ENCODE data around the gene TANGO2. TPM values are rescaled to one million over a fixed set of nuclear protein-coding genes. Genes with fewer than 3 reads are reported as not detected.
A peak's percentile ranks its signal among the peaks of the same experiment; 100 is the strongest.

Gene TANGO2
- total and polyA plus RNA-seq, 9 of the 15 experiments (the other 6 are each of a cell fraction or from before 2014, with no cell fraction given) = 15.5 to 94.9 (median 70.1) TPM

DNA sequence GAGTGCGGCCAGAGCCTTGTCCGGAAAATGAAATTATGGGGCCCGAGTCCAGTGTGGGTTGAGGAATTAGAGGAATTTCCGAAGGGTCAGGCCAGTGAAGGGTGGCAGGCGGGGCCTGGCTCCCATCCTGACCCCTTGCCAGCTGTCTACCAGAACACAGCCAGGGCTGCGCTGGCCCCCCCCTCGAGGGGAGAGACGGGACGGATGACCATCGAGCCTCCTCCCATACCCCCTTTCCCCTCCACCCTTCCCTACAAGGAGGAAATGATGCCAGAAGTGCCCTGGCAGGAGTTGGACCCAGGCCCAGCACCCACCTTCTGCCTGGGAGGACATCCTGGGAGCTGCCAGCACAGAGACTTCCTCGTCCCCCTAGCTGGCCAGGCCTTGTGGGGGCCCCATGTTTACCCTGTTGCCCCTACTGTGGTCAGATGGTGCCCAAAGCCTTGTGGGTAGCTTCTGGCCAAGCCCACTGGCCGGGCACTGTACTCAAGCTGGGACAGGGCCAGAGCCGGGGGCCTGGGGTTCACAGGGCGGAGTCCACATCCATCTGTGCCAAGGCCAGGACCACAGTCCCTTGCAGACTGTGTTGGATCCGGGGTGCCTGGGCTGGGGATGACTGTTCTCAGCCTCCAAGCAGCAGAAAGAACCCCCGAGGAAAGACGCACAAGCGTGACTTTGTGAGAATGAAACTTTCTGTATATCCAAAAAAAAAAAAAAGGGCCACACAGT is 25.1 kb upstream of the TANGO2 start:
- Histone ChIP-seq H2AFZ (ENCODE audit: low read depth, low read length) (no peak overlapping the region), H3K4me1 (replicated peaks in 1 of 2; ENCODE audit: control insufficient read depth in 2 of 2, insufficient read depth in 2 of 2, low read length in 2 of 2) (peaks cover 10 to 68% of the 10 kb centered on the region in 2 experiments; a peak in 4 of 5 replicates), H3K79me2 (ENCODE audit: control insufficient read depth, insufficient read depth, low read length) (no peaks in the 10 kb centered on the region), H3K27me3 (ENCODE audit: control insufficient read depth in 2 of 2, insufficient read depth in 2 of 2, low read length in 2 of 2) (no peaks in the 10 kb centered on the region), H3K27ac (ENCODE audit: extremely low read depth, low read depth, low read length) (no peak overlapping the region), H3K4me2 (ENCODE audit: insufficient read depth, low read length) (no peak overlapping the region), H3K9ac (ENCODE audit: insufficient read depth in 1 of 2, low read depth in 2 of 2, low read length in 2 of 2) (peak overlapping the region in 1 of 2 experiments; percentile 31; a peak in 2 of 4 replicates), H3K36me3 (ENCODE audit: control insufficient read depth, insufficient read depth, low read length) (no peaks in the 10 kb centered on the region), H3K4me3 (no peak overlapping the region), H3K9me3 (replicated peaks; ENCODE audit: control insufficient read depth, insufficient read depth, low read depth, low read length) (no peaks in the 10 kb centered on the region), H4K20me1 (replicated peaks; ENCODE audit: control insufficient read depth, insufficient read depth, low read length) (peaks cover 57% of the 10 kb centered on the region; the same call in 1 of the 2 replicates), H3K9me1 (ENCODE audit: control insufficient read depth, insufficient read depth, low read length) (peaks cover 5% of the 10 kb centered on the region)
- ChIA-PET CTCF (ENCODE audit: low intra/inter-chr PET ratio) (interaction anchor here (0.6 kb wide), 1 partner anchor 78 kb away, joined by 3 read pairs; no protein-coding TSS in a partner anchor), POLR2A (interaction anchor here (0.6 to 1.1 kb wide), 2 partner anchors 13 to 17 kb away, joined by 3 read pairs; no protein-coding TSS in a partner anchor)
- FAIRE-seq (no peak), DNase-seq (ENCODE audit: extremely low read depth in 1 of 4, low spot score in 3 of 4) (no peak), ATAC-seq (no peak)
- intact Hi-C loops (cut with micrococcal nuclease) (no loop called here), in situ Hi-C loops (cut with MboI) (no loop called here)
- no TSS peak for BruUV-seq (replicated peaks)
- 42% methylated on average over 18 of the region's 18 CpGs for WGBS (ENCODE audit: insufficient coverage, low coverage, missing lambda C conversion rate)
- 0 out of 2 replicates have a peak, but pooled peaks have one; percentile 23 for TF ChIP-seq ZNF583 (CRISPR knock-in tag; IDR thresholded peaks at IDR 0.05)
- TF ChIP-seq POLR2G (IDR thresholded peaks at IDR 0.05; ENCODE audit: low read depth, low read length) = 0 out of 2 replicates have a peak, but pooled peaks have one; percentile 22
- TF ChIP-seq SP2 (IDR thresholded peaks at IDR 0.05; ENCODE audit: extremely low read depth, low read depth, low read length, poor library complexity, severe bottlenecking) = peak; percentile 25
- TF ChIP-seq, protein P1, sequence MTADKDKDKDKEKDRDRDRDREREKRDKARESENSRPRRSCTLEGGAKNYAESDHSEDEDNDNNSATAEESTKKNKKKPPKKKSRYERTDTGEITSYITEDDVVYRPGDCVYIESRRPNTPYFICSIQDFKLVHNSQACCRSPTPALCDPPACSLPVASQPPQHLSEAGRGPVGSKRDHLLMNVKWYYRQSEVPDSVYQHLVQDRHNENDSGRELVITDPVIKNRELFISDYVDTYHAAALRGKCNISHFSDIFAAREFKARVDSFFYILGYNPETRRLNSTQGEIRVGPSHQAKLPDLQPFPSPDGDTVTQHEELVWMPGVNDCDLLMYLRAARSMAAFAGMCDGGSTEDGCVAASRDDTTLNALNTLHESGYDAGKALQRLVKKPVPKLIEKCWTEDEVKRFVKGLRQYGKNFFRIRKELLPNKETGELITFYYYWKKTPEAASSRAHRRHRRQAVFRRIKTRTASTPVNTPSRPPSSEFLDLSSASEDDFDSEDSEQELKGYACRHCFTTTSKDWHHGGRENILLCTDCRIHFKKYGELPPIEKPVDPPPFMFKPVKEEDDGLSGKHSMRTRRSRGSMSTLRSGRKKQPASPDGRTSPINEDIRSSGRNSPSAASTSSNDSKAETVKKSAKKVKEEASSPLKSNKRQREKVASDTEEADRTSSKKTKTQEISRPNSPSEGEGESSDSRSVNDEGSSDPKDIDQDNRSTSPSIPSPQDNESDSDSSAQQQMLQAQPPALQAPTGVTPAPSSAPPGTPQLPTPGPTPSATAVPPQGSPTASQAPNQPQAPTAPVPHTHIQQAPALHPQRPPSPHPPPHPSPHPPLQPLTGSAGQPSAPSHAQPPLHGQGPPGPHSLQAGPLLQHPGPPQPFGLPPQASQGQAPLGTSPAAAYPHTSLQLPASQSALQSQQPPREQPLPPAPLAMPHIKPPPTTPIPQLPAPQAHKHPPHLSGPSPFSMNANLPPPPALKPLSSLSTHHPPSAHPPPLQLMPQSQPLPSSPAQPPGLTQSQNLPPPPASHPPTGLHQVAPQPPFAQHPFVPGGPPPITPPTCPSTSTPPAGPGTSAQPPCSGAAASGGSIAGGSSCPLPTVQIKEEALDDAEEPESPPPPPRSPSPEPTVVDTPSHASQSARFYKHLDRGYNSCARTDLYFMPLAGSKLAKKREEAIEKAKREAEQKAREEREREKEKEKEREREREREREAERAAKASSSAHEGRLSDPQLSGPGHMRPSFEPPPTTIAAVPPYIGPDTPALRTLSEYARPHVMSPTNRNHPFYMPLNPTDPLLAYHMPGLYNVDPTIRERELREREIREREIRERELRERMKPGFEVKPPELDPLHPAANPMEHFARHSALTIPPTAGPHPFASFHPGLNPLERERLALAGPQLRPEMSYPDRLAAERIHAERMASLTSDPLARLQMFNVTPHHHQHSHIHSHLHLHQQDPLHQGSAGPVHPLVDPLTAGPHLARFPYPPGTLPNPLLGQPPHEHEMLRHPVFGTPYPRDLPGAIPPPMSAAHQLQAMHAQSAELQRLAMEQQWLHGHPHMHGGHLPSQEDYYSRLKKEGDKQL (CRISPR knock-in tag; IDR thresholded peaks at IDR 0.05; ENCODE audit: borderline replicate concordance) = no peak
- TF ChIP-seq WHSC1 (IDR thresholded peaks at IDR 0.05; ENCODE audit: low read length) = peak; percentile 18

Measured in K562 (cell line).